Endothelial cell of umbilical vein (primary cell): ENCODE data around the gene EDRF1. TPM values are rescaled to one million over a fixed set of nuclear protein-coding genes. Genes with fewer than 3 reads are reported as not detected.
"Not testable (repeated sequence)": the region's sequence is repeated elsewhere in the genome, so short reads cannot be mapped to it uniquely, and the experiment has no call there.

Source experiments
- BruUV-seq: library from RNA; stranded (reverse); fragments of 400-500 nt; replicated peaks from 2 replicates; lab custom pipeline; 2021; lab: Mats Ljungman, UMichigan
- CTCF ChIA-PET: fragments of 300-600, 350-600 bp; sonication (Branson Sonifier 250); formaldehyde crosslinking; loops from one replicate; lab custom pipeline; 2021; ENCODE audit warnings: antibody characterized with exemption, inconsistent platforms; lab: Charles Lee
- POLR2A ChIA-PET: fragments of 300-600, 350-600 bp; sonication (Branson Sonifier 250); formaldehyde crosslinking; loops from one replicate; lab custom pipeline; 2021; ENCODE audit warnings: antibody characterized with exemption, inconsistent platforms; lab: Charles Lee
- DNase-seq: peaks from one replicate; pipeline ENCODE4 v3.0.0-alpha.2; 2011; ENCODE audit warnings: low read depth, low spot score
- FAIRE-seq: peaks from 2 replicates; lab custom pipeline; 2011; peaks lifted over from hg19 to GRCh38; lab: Jason Lieb, UNC
- H2AFZ ChIP-seq: 2 replicates; pipeline ENCODE4 v1.6.0; 2012; ENCODE audit warnings: low read depth, low read length, control low read depth, inconsistent platforms
- H3K27ac ChIP-seq: 2 replicates; pipeline ENCODE4 v1.5.1; 2011; ENCODE audit warnings: low read depth, mild to moderate bottlenecking, control low read depth, low read length, moderate library complexity; ENCODE audit not compliant: insufficient read depth
- H3K27me3 ChIP-seq, 2 experiments: 2 replicates each; pipeline versions ENCODE4 v1.6.0 to v1.6.1; 2011; ENCODE audit warnings: low read length in 2 of 2, mixed read lengths in 1 of 2; ENCODE audit not compliant: control insufficient read depth in 2 of 2, insufficient read depth in 2 of 2
- H3K36me3 ChIP-seq, 2 experiments: 2 replicates in 1 of 2; 3 replicates in 1 of 2; pipeline ENCODE4 v1.5.1; 2011; ENCODE audit warnings: low read length in 2 of 2, mild to moderate bottlenecking in 1 of 2, moderate library complexity in 1 of 2; ENCODE audit not compliant: control insufficient read depth in 2 of 2, insufficient read depth in 2 of 2; ENCODE audit errors: extremely low read depth in 1 of 2
- H3K4me1 ChIP-seq: 3 replicates; pipeline ENCODE4 v1.5.1; 2011; ENCODE audit warnings: mild to moderate bottlenecking, low read length; ENCODE audit not compliant: control insufficient read depth, insufficient read depth; ENCODE audit errors: extremely low read depth
- H3K4me2 ChIP-seq: 2 replicates; pipeline ENCODE4 v1.6.1; 2011; ENCODE audit warnings: low read length, control low read depth, mixed read lengths; ENCODE audit not compliant: insufficient read depth
- H3K4me3 ChIP-seq, 3 experiments: fragments of 200-600 bp in 1 of 3; sonication (generic), shearing (Covaris generic) in 1 of 3; replicated peaks in 1 of 3; 2 replicates each; pipeline ENCODE4 v1.5.1; 2011 to 2016; ENCODE audit warnings: control low read depth in 3 of 3, low read length in 3 of 3, mild to moderate bottlenecking in 2 of 3, inconsistent platforms in 1 of 3, low read depth in 1 of 3, moderate library complexity in 1 of 3; ENCODE audit not compliant: insufficient read depth in 1 of 3
- H3K79me2 ChIP-seq: 2 replicates; pipeline ENCODE4 v1.6.0; 2012; ENCODE audit warnings: low read length, inconsistent platforms; ENCODE audit not compliant: control insufficient read depth, insufficient read depth
- H3K9ac ChIP-seq: replicated peaks from 2 replicates; pipeline ENCODE3; 2011; ENCODE audit warnings: low read length, control low read depth; ENCODE audit not compliant: insufficient read depth; ENCODE audit errors: extremely low read depth
- H3K9me1 ChIP-seq: replicated peaks from 3 replicates; pipeline ENCODE4 v1.6.0; 2011; ENCODE audit warnings: mild to moderate bottlenecking, low read length; ENCODE audit not compliant: control insufficient read depth, insufficient read depth; ENCODE audit errors: extremely low read depth
- H3K9me3 ChIP-seq: replicated peaks from 2 replicates; pipeline ENCODE4 v1.5.1; 2012; ENCODE audit warnings: low read length, inconsistent platforms; ENCODE audit not compliant: control insufficient read depth, insufficient read depth
- H4K20me1 ChIP-seq: replicated peaks from 2 replicates; pipeline ENCODE3; 2011; ENCODE audit warnings: mild to moderate bottlenecking, low read length; ENCODE audit not compliant: control insufficient read depth, insufficient read depth; ENCODE audit errors: extremely low read depth
- GATA2 ChIP-seq: IDR thresholded peaks from 2 replicates; pipeline ENCODE4 v1.7.0; 2011; ENCODE audit warnings: low read depth, mild to moderate bottlenecking, moderate library complexity, mixed read lengths, low read length; ENCODE audit not compliant: insufficient read length, insufficient read depth
- POLR2AphosphoS5 ChIP-seq: IDR thresholded peaks from 2 replicates; pipeline ENCODE4 v1.6.1; 2012; ENCODE audit warnings: low read depth, mild to moderate bottlenecking, control low read depth, low read length, moderate library complexity; ENCODE audit not compliant: insufficient read depth
- dilution Hi-C: fragments of 300-500 bp; cut with MboI; formaldehyde crosslinking; loops from one replicate; pipeline ENCODE4 v1.15.0; 2019; ENCODE audit warnings: low sequenced_read_pairs; ENCODE audit not compliant: extremely low pct_ligation_motif_present
- intact Hi-C: fragments of 100-400 bp; cut with micrococcal nuclease; formaldehyde crosslinking; loops from one replicate; pipeline ENCODE4 v1.10.0; 2022
- polyA plus RNA-seq, 4 experiments: library from polyadenylated mRNA; depleted of rRNA in 3 of 4; stranded (reverse) in 3 of 4; unstranded in 1 of 4; fragments of >200 nt; gene quantifications; 2 replicates each; pipeline versions ENCODE4 v1.2.1 to v1.2.3, GENCODE V29; 2011 to 2012; ENCODE audit warnings: missing spikeins in 1 of 4
- total RNA-seq: library from RNA; stranded (reverse); gene quantifications from 2 replicates; pipeline ENCODE4 v1.2.3, GENCODE V29; 2021
- TF ChIP-seq, protein P1 (sequence below): IDR thresholded peaks from 2 replicates; pipeline ENCODE4 v1.6.1; 2011; ENCODE audit not compliant: insufficient read depth, insufficient read length

Gene EDRF1
- total and polyA plus RNA-seq, 2 donors (not counting 3 experiments of a cell fraction or from before 2014, with no cell fraction given), result 11.6 to 27.8 TPM

DNA sequence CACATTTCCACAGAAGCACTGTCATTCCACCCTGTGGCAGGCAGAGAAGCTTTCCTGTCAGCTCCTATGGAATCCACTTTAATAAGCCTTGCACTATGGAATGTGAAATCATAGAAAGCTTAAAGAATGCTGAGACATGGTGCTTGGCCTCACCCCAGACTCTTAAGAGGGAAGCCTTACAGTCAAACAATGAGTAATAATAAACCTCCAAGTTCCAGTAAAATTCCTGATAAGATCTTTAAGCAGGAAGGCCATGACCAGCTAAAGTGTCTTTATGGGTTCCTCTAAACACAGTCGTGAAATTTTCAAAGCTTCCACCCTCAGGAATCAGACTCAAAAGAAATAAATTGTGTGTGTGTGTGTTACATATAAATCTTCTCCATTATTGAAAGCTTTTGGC is 24.6 kb upstream of the EDRF1 start:
- no peak overlapping the region for H3K4me2 ChIP-seq
- dilution Hi-C loops, result no loop called here

DNA sequence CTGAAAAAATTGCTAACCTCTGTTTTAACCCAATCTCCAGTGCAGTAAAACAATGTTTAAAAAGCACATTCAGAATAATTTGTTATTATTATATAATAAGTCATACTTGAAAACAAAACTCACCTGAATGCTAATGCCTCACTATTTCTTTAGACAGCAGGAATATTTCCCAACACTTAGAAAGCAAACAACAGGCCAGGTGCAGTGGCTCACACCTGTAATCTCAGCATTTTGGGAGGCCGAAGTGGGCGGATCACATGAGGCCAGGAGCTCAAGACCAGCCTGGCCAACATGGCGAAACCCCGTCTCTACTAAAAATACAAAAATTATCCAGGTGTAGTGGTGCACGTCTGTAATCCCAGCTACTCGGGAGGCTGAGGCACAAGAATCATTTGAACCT is 22.6 kb upstream of the EDRF1 start:
- dilution Hi-C loops, H3K27ac ChIP-seq, H3K9ac ChIP-seq, CTCF ChIA-PET, intact Hi-C loops, H3K9me3 ChIP-seq, DNase-seq, H3K36me3 ChIP-seq, POLR2A ChIA-PET, H3K4me3 ChIP-seq, H4K20me1 ChIP-seq, H3K4me1 ChIP-seq, H3K27me3 ChIP-seq, BruUV-seq, H3K79me2 ChIP-seq, H3K9me1 ChIP-seq, H3K4me2 ChIP-seq, H2AFZ ChIP-seq, FAIRE-seq: not testable (repeated sequence)

More for the DNA sequence above, 24.6 kb upstream of the EDRF1 start:
- CTCF ChIA-PET, result interaction anchor here (0.6 to 1.6 kb wide), 10 partner anchors 9 to 702 kb away, joined by 3 to 6 read pairs (median 3); no protein-coding TSS in a partner anchor
- no peak overlapping the region for H3K9ac ChIP-seq
- no TSS peak for BruUV-seq
- intact Hi-C loops, result no loop called here
- H4K20me1 ChIP-seq, result no peaks in the 10 kb centered on the region
- H3K9me3 ChIP-seq, result no peaks in the 10 kb centered on the region
- H3K9me1 ChIP-seq, result no peaks in the 10 kb centered on the region
- H2AFZ ChIP-seq, result no peak overlapping the region
- no peaks in the 10 kb centered on the region for H3K79me2 ChIP-seq
- H3K4me3 ChIP-seq, result no peak overlapping the region
- H3K27me3 ChIP-seq, result peaks cover 0 to 18% of the 10 kb centered on the region in 2 experiments
- FAIRE-seq (peak; percentile 63), DNase-seq (peak; percentile 56)
- POLR2A ChIA-PET, result interaction anchor here (0.9 kb wide), 1 partner anchor 25 kb away, joined by 3 read pairs; the partner anchor contains the start of gene EDRF1
- peaks cover 3% of the 10 kb centered on the region for H3K4me1 ChIP-seq
- no peak overlapping the region for H3K27ac ChIP-seq
- H3K36me3 ChIP-seq, result no peaks in the 10 kb centered on the region
- TF ChIP-seq, protein P1, sequence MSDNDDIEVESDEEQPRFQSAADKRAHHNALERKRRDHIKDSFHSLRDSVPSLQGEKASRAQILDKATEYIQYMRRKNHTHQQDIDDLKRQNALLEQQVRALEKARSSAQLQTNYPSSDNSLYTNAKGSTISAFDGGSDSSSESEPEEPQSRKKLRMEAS, result no peak
- TF ChIP-seq GATA2 (peak; percentile 55), POLR2AphosphoS5 (no peak)
